GM23248 (cell line): ENCODE results near the gene ACOX3. TPM values are rescaled to one million over a fixed set of nuclear protein-coding genes. Genes with fewer than 3 reads are reported as not detected.
A peak's percentile ranks its signal among the peaks of the same experiment; 100 is the strongest.
"Not testable (repeated sequence)": the region's sequence is repeated elsewhere in the genome, so short reads cannot be mapped to it uniquely, and the experiment has no call there.

Experiments used
- DNase-seq: peaks from one replicate; pipeline ENCODE4 v3.0.0-alpha.2; 2015
- H2AFZ ChIP-seq: fragments of 200-600 bp; sonication (generic); 2 replicates; pipeline ENCODE4 v1.6.1; 2016; ENCODE audit warnings: antibody characterized with exemption
- H3F3A ChIP-seq: fragments of 200-600 bp; sonication (generic); 2 replicates; pipeline ENCODE4 v1.6.1; 2016; ENCODE audit warnings: mild to moderate bottlenecking, antibody characterized with exemption, mixed run types; ENCODE audit not compliant: insufficient read depth
- H3K27ac ChIP-seq: fragments of 200-600 bp; sonication (generic); 2 replicates; pipeline ENCODE4 v1.5.1; 2016; ENCODE audit warnings: mild to moderate bottlenecking
- H3K27me3 ChIP-seq: fragments of 200-600 bp; sonication (generic); replicated peaks from 2 replicates; pipeline ENCODE4 v1.6.1; 2016; ENCODE audit warnings: mild to moderate bottlenecking; ENCODE audit not compliant: insufficient read depth
- H3K36me3 ChIP-seq: fragments of 200-600 bp; sonication (generic); 2 replicates; pipeline ENCODE4 v1.6.1; 2016; ENCODE audit warnings: low read depth, mild to moderate bottlenecking
- H3K4me1 ChIP-seq: fragments of 200-600 bp; sonication (generic); 2 replicates; pipeline ENCODE4 v1.6.1; 2016; ENCODE audit warnings: mild to moderate bottlenecking; ENCODE audit not compliant: insufficient read depth
- H3K4me2 ChIP-seq: fragments of 200-600 bp; sonication (generic); one replicate; pipeline ENCODE4 v1.6.1; 2016; ENCODE audit warnings: mild to moderate bottlenecking; ENCODE audit not compliant: unreplicated experiment
- H3K4me3 ChIP-seq: fragments of 200-600 bp; sonication (generic); 2 replicates; pipeline ENCODE4 v1.5.1; 2016; ENCODE audit warnings: mild to moderate bottlenecking
- H3K79me2 ChIP-seq: fragments of 200-600 bp; sonication (generic); 2 replicates; pipeline ENCODE4 v1.6.1; 2016; ENCODE audit warnings: mild to moderate bottlenecking; ENCODE audit not compliant: insufficient read depth
- H3K9ac ChIP-seq: fragments of 200-600 bp; sonication (generic); 2 replicates; pipeline ENCODE4 v1.6.1; 2016; ENCODE audit warnings: mild to moderate bottlenecking
- H3K9me2 ChIP-seq: fragments of 200-600 bp; sonication (generic); 2 replicates; pipeline ENCODE4 v1.6.1; 2016; ENCODE audit warnings: mixed run types, mild to moderate bottlenecking, moderate library complexity; ENCODE audit not compliant: insufficient read depth
- H3K9me3 ChIP-seq: fragments of 200-600 bp; sonication (generic); one replicate; pipeline ENCODE4 v1.6.1; 2017; ENCODE audit warnings: low read depth
- H4K20me1 ChIP-seq: fragments of 200-600 bp; sonication (generic); 2 replicates; pipeline ENCODE4 v1.6.0; 2016; ENCODE audit not compliant: insufficient read depth
- EZH2 ChIP-seq: fragments of 200-600 bp; sonication (generic); IDR thresholded peaks from 2 replicates; pipeline ENCODE4 v1.6.1; 2018; ENCODE audit warnings: antibody characterized with exemption, mild to moderate bottlenecking; ENCODE audit not compliant: insufficient read depth, poor library complexity, severe bottlenecking
- EZH2phosphoT487 ChIP-seq: fragments of 200-600 bp; sonication (generic); IDR thresholded peaks from 2 replicates; pipeline ENCODE4 v1.6.1; 2018; ENCODE audit warnings: antibody characterized with exemption, moderate library complexity, mild to moderate bottlenecking, low read depth; ENCODE audit not compliant: insufficient read depth
- WGBS, 2 experiments: methylation state at CpG; one replicate each; pipeline ENCODE4 v1.1.6; 2015 to 2017; ENCODE audit warnings: low lambda C conversion rate in 2 of 2, low coverage in 1 of 2; ENCODE audit errors: missing lambda C conversion rate in 2 of 2; 5-methylcytosine and 5-hydroxymethylcytosine counted together
- in situ Hi-C: fragments of 300-500 bp; cut with MboI; formaldehyde crosslinking; loops from 2 replicates; pipeline ENCODE4 v1.15.0; 2020
- polyA plus RNA-seq: library from polyadenylated mRNA; unstranded; fragments of >200 nt; fragmentation: Nextera tagmentation; extraction: Ambion mirVana; gene quantifications from 2 replicates; pipeline ENCODE4 v1.2.1, GENCODE V29; 2016
- total RNA-seq: library from RNA; depleted of rRNA; stranded (reverse); fragments of >200 nt; shearing (Covaris generic); gene quantifications from 2 replicates; pipeline ENCODE4 v1.2.3, GENCODE V29; 2014; rRNA removed

Gene ACOX3
- total RNA-seq (33.8 and 48.4 TPM in 2 replicates), polyA plus RNA-seq (24.7 and 25.1 TPM in 2 replicates)

DNA sequence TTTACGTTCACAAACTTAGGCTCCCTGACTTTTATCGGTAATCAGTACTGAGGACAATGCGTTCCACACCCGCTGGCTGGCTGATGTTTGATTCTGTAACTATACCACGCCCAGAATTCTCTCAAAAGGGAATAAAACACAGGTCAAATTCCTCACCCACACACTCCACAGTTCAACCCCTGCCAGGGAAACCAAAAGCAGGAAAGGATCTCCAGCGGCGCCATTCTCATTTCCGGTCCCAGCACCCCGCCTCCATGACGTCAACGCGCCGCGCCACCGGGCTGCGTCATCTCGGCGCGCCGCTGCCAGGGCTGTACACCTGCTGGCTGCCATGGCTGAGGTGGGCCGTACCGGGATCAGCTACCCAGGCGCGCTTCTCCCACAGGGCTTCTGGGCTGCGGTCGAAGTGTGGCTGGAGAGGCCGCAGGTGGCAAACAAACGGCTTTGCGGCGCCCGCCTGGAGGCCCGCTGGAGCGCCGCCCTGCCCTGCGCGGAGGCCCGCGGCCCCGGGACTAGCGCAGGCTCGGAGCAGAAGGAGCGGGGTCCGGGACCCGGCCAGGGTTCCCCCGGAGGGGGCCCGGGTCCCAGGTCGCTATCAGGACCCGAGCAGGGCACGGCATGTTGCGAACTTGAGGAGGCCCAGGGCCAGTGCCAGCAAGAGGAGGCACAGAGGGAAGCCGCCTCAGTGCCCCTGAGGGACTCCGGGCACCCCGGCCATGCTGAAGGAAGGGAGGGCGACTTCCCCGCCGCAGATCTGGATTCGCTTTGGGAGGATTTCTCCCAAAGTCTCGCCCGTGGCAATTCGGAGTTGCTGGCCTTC is at the start of gene ACOX3, which contains the start of gene TRMT44:
Gene ACOX3 (minus strand): TSS at position 232 of the 820 bp plus-strand sequence. CDS start 24,202 bp downstream, outside the sequence.
Gene TRMT44 (plus strand): TSS at position 286 of the 820 bp plus-strand sequence. CDS start 46 bp downstream, at position 332.
- peaks cover 90% of the 10 kb centered on the region for H3K79me2 ChIP-seq

DNA sequence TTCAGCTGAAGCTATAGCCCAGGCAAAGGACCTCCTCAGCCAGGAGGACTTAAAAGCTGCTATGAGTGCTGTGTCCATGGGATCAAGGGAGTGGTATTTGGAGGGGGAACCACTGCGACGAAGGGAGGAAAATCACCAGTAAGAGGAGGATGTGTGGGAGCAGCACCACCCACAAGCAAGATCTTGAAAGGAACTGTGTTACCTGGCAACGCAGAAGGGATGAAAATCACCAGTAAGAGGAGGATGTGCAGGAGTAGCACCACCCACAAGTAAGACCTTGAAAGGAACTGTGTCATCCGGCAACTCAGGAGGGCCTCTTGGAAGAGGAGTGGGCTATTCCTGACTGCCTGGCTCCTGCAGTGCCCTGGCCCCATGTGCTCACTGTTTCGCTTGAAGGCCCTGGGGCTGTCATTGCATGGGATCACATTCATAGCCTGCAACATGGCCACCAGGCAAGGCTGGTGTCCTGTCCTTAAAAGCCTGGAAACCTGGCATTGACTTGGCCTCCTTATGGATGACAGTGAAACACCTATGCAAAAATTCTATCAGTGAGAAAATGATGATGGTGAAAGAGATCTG is 48.4 kb upstream of the ACOX3 start:
- no peak overlapping the region for H3K9ac ChIP-seq
- WGBS, 2 experiments = 91 to 92% methylated on average over 5 of the region's 5 CpGs
- H4K20me1 ChIP-seq = no peaks in the 10 kb centered on the region
- H3K4me2 ChIP-seq = no peak overlapping the region
- H3F3A ChIP-seq = no peaks in the 10 kb centered on the region
- H3K27ac ChIP-seq = no peak overlapping the region
- H3K79me2 ChIP-seq = no peaks in the 10 kb centered on the region
- in situ Hi-C loops = no loop called here
- no peak for TF ChIP-seq EZH2
- no peak for TF ChIP-seq EZH2phosphoT487
- no peaks in the 10 kb centered on the region for H3K9me2 ChIP-seq
- no peak overlapping the region for H2AFZ ChIP-seq
- H3K27me3 ChIP-seq = peaks cover 6% of the 10 kb centered on the region
- DNase-seq = no peak
- no peaks in the 10 kb centered on the region for H3K9me3 ChIP-seq
- H3K36me3 ChIP-seq = no peaks in the 10 kb centered on the region
- no peaks in the 10 kb centered on the region for H3K4me1 ChIP-seq
- no peak overlapping the region for H3K4me3 ChIP-seq

More for the DNA sequence above, at the start of gene ACOX3, which contains the start of gene TRMT44:
- Histone ChIP-seq H3K4me2 (peak within 1 kb of the TSS; percentile 71), H3K36me3 (no peaks in the 10 kb centered on the region), H4K20me1 (no peaks in the 10 kb centered on the region), H3K27me3 (no peaks in the 10 kb centered on the region), H3K9me3 (no peaks in the 10 kb centered on the region), H3K9me2 (no peaks in the 10 kb centered on the region), H3K9ac (peak within 1 kb of the TSS; percentile 89), H3K4me3 (peak within 1 kb of the TSS; percentile 77), H3K27ac (peak within 1 kb of the TSS; percentile 92), H3F3A (peaks cover 15% of the 10 kb centered on the region), H3K4me1 (peaks cover 22% of the 10 kb centered on the region), H2AFZ (peak within 1 kb of the TSS; percentile 78)
- in situ Hi-C loops = no loop called here
- DNase-seq = peak; percentile 93
- TF ChIP-seq EZH2 (no peak), EZH2phosphoT487 (no peak)
- 1% methylated on average over 47 to 59 of the region's 60 CpGs for WGBS, 2 experiments

GRCh38 chr4:8486643-8487042 is 46.1 kb upstream of the ACOX3 start:
- DNase-seq, H3K36me3 ChIP-seq, in situ Hi-C loops, H3K79me2 ChIP-seq, H3F3A ChIP-seq, H2AFZ ChIP-seq, H3K4me3 ChIP-seq, H3K9me3 ChIP-seq, H3K9ac ChIP-seq, H3K4me2 ChIP-seq, H3K27ac ChIP-seq, H4K20me1 ChIP-seq, H3K9me2 ChIP-seq, H3K4me1 ChIP-seq, H3K27me3 ChIP-seq: not testable (repeated sequence)
- WGBS, 2 experiments = 56 to 69% methylated on average over 7 to 9 of the region's 9 CpGs

DNA sequence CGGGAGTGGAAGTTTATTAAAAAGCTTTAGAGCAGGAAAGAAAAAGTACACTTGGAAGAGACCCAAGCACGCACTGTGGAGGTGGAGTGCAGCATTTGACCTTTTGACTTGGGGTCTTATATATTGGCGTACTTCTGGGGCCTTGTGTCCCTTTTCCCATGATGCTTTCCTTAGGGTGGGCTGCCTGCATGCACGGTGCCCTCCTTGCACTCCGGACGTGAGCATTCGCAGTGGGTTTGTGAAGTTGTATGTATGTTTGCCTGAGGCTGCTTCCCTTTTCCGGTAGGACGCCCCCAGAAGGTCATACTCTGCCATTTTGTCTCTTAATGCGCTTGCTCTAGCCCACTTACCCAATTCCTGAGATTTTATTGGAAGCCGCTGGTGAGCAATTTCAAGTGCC is 39.7 kb upstream of the ACOX3 start:
- Histone ChIP-seq H4K20me1 (no peaks in the 10 kb centered on the region), H3K9me3 (no peaks in the 10 kb centered on the region), H3K27me3 (no peaks in the 10 kb centered on the region), H3K79me2 (no peaks in the 10 kb centered on the region), H3K4me3 (no peak overlapping the region), H3K9me2 (no peaks in the 10 kb centered on the region), H3K4me2 (no peak overlapping the region), H3F3A (no peaks in the 10 kb centered on the region), H3K36me3 (0 out of 2 replicates have a peak, but pooled peaks cover 5% of the 10 kb centered on the region), H2AFZ (no peak overlapping the region), H3K9ac (no peak overlapping the region), H3K27ac (no peak overlapping the region), H3K4me1 (0 out of 2 replicates have a peak, but pooled peaks cover 5% of the 10 kb centered on the region)
- no peak for DNase-seq
- in situ Hi-C loops = no loop called here
- 92 to 94% methylated on average over 11 of the region's 11 CpGs for WGBS, 2 experiments
- TF ChIP-seq EZH2 (no peak), EZH2phosphoT487 (no peak)
